NB4 (cell line): Measurements from ENCODE around the gene ZNF23.

Experiments
- DNase-seq: peaks from one replicate; pipeline ENCODE4 v3.0.0; 2010; ENCODE audit warnings: low read depth
- H3K4me3 ChIP-seq: one replicate; pipeline ENCODE4 v1.5.1; 2011; ENCODE audit warnings: mild to moderate bottlenecking, low read depth, low read length, moderate library complexity
- MYC ChIP-seq: IDR thresholded peaks from 2 replicates; pipeline ENCODE4 v1.6.1; 2011; ENCODE audit warnings: low read depth, low read length
- POLR2A ChIP-seq: IDR thresholded peaks from 2 replicates; pipeline ENCODE4 v1.6.1; 2011; ENCODE audit warnings: mild to moderate bottlenecking; ENCODE audit not compliant: insufficient read length; ENCODE audit errors: extremely low read depth
- TF ChIP-seq, protein P1 (sequence below): IDR thresholded peaks from one replicate; pipeline ENCODE4 v1.5.1; 2012; ENCODE audit warnings: low read depth, low read length
- TF ChIP-seq, protein P2 (sequence below): IDR thresholded peaks from 2 replicates; pipeline ENCODE4 v1.6.1; 2011; ENCODE audit warnings: low read depth, low read length

The ZNF23 gene

DNA sequence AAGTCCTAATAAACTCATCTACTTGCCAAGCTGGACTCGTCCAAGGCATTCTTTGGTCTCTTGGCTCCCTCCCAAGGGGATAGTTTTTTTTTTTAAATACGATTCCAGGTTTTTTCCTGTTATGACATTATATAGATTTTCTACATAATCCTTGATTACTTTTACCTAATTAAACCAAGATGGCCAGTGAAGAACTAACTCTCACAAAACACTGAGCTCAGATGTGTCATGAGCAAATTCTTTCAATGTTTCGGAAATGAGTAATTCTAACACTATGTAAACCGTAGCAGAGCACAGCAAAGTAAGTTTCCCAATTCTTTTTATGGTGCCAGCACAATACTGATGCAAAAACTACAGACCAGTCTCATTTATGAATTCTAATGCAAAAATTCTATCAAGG lies 1.8 kb downstream of the ZNF23 start:
- DNase-seq: no peak
- TF ChIP-seq MYC (no peak), POLR2A (no peak)
- TF ChIP-seq, protein P1, sequence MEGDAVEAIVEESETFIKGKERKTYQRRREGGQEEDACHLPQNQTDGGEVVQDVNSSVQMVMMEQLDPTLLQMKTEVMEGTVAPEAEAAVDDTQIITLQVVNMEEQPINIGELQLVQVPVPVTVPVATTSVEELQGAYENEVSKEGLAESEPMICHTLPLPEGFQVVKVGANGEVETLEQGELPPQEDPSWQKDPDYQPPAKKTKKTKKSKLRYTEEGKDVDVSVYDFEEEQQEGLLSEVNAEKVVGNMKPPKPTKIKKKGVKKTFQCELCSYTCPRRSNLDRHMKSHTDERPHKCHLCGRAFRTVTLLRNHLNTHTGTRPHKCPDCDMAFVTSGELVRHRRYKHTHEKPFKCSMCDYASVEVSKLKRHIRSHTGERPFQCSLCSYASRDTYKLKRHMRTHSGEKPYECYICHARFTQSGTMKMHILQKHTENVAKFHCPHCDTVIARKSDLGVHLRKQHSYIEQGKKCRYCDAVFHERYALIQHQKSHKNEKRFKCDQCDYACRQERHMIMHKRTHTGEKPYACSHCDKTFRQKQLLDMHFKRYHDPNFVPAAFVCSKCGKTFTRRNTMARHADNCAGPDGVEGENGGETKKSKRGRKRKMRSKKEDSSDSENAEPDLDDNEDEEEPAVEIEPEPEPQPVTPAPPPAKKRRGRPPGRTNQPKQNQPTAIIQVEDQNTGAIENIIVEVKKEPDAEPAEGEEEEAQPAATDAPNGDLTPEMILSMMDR: no peak
- TF ChIP-seq, protein P2, sequence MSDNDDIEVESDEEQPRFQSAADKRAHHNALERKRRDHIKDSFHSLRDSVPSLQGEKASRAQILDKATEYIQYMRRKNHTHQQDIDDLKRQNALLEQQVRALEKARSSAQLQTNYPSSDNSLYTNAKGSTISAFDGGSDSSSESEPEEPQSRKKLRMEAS: no peak
- no peak overlapping the region for H3K4me3 ChIP-seq

DNA sequence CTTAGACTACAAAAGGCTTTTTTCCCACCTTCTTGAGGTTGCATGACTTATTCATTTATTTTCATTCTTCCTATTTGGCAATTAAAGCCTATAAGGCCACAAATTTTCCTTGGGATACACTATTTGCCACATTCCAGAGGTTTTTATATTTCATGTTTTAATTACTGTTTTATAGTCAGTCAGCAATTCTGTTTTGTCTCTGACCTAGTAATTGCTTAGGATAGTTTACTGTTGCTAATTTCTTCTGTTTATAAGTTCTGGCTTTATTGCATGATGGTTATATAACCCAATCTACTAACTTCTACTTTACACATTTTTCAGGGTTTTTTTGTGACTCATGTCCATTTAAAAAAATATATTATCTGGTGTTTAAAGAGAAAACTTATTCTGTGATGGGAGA lies 2.5 kb downstream of the ZNF23 start:
- TF ChIP-seq MYC: no peak
- TF ChIP-seq, protein P1: no peak
- TF ChIP-seq, protein P2: no peak
- no peak for TF ChIP-seq POLR2A
- DNase-seq: no peak
- no peak overlapping the region for H3K4me3 ChIP-seq

DNA sequence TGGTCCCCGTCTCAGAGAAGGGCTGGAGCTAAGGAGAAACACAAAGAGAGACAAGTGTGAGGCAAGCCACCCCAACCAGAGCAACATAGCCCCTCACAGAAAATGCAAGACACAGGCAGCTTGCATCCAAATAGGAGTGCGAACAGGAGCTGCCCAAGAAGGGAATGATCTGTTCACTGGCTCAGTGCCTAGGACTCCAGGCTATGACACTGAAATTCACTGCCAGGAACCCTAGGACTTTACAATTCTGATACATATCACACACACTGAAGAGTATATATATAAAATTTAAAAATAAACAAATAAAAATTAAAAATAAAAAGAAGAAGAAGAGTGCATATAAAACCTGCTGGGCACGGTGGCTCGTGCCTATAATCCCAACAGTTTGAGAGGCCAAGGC lies 5.2 kb downstream of the ZNF23 start:
- DNase-seq: no peak
- TF ChIP-seq, protein P2: no peak
- no peak for TF ChIP-seq MYC
- TF ChIP-seq POLR2A: no peak
- TF ChIP-seq, protein P1: no peak
- H3K4me3 ChIP-seq: no peak overlapping the region

DNA sequence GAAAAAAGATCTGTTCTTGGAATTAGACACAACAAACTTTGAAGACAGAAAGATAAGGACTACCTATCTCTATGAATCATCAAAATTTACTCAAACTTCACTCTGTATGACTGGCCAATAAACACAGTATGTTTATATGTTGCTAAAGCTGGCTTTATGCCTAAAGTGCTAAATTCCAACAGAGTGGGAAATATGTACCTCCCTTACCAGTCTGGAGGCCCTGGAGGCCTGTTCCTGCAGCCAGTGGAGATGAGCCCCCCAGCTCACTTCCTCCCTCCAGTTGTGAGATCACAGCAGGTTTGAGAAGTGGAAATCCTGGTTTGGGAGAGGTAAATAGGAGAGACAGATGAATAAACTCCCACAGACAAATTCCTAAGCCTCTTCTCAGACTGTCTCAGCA lies 9.0 kb downstream of the ZNF23 start:
- TF ChIP-seq MYC: no peak
- TF ChIP-seq, protein P1: no peak
- TF ChIP-seq POLR2A: no peak
- TF ChIP-seq, protein P2: no peak
- no peak for DNase-seq

DNA sequence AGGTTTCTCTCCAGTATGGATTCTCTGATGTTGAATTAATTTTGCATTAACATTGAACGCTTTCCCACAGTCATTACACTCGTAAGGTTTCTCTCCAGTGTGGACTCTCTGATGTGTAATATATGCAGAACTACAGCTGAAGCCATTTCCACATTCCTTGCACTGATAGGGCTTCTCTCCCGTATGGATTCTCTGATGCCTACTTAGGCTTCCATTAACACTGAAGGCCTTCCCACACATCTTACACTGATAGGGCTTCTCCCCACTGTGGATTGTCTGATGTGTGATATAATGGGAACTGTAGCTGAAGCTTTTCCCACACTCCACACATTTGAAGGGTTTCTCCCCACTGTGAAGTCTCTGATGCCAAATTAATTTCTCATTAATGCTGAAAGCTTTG lies 13.0 kb downstream of the ZNF23 start:
- TF ChIP-seq, protein P1: no peak
- TF ChIP-seq POLR2A (no peak), MYC (no peak)
- TF ChIP-seq, protein P2: no peak
- no peak overlapping the region for H3K4me3 ChIP-seq
- DNase-seq: no peak

More for the DNA sequence above, 9.0 kb downstream of the ZNF23 start:
- H3K4me3 ChIP-seq: no peak overlapping the region
